ENCODE measurements around the gene USPL1.

DNA sequence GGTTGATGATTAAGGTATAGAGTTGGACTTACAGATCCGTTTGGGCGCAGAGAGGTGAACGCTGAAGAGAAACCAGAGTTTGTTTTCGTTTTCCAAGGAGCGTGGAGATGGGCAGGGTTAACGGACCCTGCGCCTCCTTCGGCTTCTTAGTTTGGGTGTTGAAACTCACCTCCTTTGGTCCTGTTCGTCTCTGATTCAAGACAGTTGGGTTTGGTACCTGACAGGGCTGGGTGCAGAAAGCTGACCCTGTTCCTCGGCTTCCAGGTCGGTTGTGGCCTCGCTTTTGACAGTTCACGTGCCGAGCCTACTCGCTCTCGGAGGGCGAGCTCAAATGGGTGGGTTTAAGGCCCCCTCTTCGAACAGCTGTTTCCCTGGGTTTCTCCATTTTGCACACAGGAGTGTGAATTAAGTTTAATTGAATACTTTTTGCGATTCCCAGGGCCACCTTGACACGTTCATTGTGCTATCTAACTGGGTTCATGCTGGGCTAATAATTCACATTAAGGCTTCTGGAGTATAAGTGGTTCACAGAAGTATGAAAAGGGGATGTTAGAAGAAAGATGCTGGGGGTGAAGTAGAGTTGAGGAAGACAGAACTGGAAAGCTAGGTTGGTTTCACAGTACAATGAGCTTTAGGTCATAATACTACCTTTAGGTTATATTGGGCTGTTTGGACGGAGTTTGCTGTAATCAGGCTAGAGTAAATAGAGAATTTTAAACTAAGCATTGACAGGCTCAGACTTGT is 638 bp downstream of the USPL1 start:
- TF ChIP-seq, protein P1, sequence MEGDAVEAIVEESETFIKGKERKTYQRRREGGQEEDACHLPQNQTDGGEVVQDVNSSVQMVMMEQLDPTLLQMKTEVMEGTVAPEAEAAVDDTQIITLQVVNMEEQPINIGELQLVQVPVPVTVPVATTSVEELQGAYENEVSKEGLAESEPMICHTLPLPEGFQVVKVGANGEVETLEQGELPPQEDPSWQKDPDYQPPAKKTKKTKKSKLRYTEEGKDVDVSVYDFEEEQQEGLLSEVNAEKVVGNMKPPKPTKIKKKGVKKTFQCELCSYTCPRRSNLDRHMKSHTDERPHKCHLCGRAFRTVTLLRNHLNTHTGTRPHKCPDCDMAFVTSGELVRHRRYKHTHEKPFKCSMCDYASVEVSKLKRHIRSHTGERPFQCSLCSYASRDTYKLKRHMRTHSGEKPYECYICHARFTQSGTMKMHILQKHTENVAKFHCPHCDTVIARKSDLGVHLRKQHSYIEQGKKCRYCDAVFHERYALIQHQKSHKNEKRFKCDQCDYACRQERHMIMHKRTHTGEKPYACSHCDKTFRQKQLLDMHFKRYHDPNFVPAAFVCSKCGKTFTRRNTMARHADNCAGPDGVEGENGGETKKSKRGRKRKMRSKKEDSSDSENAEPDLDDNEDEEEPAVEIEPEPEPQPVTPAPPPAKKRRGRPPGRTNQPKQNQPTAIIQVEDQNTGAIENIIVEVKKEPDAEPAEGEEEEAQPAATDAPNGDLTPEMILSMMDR (IDR thresholded peaks at IDR 0.05; ENCODE audit: insufficient read depth, low read length, poor library complexity, severe bottlenecking) = no peak
- no peak for TF ChIP-seq EZH2phosphoT487 (conservative IDR thresholded peaks at IDR 0.05; ENCODE audit: low read length)

Measured in SU-DHL-6 (cell line).